ENCODE results near the gene PBOV1.

The PBOV1 gene

DNA sequence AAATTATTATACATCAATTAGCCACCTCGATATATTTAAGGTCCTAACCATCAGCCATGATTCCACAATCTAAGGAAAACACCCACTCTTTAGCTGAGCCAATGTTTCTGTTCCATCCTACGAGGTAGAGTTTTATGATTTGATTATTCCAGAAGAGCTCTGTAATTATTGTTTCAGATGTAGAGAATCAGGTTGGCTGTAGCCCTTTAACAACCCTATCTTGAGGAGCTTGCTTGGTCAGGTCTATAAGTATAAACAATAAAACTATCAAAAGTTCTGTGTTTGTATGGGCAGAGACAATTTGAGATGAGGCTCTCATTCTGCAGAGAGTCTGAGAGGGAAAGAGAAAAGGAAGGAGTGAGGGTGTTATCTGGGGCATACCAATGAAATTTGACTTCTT lies at the start of gene PBOV1:
Gene PBOV1, minus strand, starts transcription at position 43 of the 400 bp plus-strand sequence. CDS start 96 bp downstream, outside the sequence.
- no peak for DNase-seq

DNA sequence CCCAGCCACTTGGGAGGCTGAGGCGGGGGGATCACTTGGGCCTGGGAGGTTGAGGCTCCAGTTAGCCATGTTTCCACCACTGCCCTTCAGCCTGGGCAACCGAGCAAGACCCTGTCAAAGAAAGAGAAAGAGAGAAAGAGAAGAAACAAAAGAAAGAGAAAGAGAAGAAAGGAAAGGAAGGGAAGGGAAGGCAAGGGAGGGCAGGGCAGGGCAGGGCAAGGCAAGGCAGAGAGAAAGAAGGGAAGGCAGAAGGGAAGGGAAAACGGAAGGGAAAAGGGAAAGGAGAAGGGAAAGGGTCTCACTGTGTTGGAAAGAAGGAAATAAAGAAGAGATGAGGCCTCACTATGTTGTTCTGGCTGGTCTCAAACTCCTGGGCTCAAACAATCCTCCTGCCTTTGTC lies 47.8 kb upstream of the PBOV1 start:
- no peak for DNase-seq

DNA sequence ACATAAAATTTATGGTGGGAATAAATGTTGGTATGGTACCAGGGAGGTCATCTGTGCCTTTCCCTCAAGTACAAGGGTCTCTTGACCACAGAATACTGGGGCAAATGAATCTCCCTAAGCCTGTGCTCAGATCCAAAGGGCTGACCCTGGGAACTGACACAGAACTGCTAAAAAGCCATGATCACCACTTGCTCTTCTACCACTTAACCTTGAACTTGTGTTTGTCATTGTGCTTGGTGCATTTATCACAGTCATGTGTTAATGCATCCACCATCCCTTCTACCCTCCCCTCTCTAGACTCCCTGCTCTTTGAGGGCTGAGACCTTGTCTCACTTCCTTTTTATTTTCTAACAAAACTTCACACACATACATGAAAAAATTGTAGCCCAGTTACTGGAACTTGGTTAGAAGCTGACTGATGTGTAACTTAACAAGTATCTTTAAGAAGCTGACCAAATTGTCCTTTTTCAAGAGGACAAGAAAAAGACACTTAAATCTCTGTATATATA lies 46.1 kb upstream of the PBOV1 start:
- no peak for DNase-seq

DNA sequence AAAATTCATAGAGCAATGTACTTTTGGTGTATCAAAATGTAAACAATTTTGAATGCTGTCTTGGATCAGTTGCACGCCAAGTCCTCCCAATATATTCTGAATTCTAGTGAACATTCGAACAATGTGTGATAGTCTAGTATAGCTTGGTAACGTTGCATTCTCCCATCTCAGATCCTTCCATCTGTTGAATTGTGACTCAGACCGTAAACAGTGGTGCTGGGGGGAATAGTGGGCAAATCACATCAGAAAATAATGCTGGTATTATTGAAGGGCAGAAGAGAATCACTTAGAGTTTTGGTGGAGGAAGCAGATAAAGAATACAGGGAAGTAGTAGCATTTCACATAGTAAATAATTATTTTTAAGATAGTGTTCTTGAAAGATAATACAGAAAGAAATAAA lies 45.7 kb upstream of the PBOV1 start:
- DNase-seq, result no peak

DNA sequence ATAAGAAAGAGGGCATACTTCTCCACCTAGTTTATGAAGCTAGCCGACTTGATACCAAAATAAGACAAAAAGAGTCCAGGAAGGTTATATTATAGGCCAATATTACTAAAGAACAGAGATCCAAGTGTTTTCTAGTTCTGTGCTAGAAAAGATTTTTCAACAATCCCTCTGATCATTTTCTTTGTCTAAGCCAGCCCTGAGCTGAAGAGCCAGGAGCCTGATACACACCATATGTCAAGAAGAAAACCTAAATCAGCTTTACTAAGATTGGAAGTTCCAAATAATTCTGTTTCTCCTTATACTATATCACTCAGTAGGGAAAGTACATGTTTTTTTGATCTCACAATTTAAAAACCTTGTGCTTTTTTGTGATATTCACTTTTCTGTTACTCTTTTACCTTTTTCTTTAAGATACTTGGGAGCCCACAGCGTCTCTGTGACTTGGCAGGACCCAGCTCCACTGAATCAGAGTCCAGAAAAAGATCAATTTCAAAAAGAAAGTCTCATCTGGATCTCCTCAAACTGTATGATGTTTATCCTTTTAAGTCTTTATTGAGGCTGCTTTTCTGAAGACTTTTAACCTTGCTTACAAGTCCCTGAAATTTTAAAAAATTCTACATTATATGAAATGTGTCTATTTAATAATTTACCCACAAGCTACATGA lies 43.0 kb upstream of the PBOV1 start:
- DNase-seq, result no peak

DNA sequence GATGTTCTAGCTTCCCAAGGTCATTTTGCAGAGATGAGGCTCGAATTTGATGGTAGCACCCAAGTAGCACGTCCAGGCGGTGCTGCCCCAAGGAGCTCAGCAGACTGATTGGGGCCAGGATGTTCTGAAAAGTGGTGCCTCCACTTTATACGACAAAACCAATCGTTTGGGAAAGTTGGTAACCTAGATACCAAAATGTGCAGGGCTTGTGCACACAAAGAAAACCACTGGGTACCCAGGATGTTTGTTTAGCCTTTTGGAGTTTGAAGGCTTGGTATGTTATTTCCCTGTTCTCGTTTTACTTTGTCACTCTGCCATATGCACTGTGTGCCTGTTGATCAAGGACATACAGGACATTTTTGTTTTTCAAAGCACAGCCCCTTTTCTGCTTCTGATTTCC lies 40.7 kb upstream of the PBOV1 start:
- no peak for DNase-seq

DNA sequence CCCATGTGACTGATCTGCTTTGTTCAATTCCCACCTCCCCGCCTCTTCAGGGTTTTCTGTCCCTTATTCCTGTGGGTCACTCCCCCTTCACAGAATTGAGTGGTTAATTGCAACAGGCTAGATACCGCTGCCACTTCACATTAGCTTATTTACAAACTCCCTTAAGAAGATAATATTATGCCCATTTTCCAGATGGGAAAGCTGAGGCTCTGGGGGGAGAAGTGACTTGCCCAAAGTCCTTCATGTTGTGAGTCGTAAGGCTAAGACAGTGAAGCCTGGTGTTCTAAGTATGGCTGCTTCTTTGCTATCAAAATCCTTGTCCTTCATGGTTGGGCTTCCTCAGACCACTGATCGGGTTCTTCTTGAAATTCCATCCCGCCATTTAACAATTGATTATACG lies 39.9 kb upstream of the PBOV1 start:
- DNase-seq, result no peak

DNA sequence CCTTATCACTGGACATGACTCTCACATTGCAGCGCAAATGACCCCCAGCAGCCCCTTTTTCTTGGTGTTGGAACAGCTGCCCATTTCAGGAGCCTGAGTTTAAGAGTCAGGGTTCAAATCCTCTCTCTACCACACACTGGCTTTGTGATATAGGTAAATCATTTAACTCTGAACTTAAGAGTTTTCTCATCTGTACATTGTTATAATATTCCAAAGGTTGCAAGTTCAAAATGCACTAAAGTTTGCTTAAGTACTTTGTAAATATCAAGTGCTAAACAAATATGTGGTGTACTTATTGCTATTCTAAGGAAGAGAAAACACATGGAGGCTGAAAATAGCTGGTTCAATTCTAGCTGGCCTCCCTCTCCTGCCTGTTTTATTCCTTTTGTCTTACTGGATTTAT lies 39.3 kb upstream of the PBOV1 start:
- DNase-seq, result no peak

DNA sequence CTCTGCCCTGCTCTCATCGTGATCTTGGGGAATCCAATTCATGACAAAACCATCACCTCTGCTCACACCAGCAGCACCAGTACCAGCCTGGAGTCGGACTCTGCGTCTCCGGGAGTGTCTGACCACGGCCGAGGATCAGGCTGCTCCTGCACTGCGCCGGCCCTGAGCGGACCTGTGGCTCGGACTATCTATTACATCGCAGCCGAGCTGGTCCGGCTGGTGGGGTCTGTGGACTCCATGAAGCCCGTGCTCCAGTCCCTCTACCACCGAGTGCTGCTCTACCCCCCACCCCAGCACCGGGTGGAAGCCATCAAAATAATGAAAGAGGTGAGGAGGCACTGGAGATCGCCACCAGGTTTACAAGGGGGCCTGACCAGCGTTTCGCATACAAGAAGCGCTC lies 37.2 kb upstream of the PBOV1 start:
- no peak for DNase-seq

DNA sequence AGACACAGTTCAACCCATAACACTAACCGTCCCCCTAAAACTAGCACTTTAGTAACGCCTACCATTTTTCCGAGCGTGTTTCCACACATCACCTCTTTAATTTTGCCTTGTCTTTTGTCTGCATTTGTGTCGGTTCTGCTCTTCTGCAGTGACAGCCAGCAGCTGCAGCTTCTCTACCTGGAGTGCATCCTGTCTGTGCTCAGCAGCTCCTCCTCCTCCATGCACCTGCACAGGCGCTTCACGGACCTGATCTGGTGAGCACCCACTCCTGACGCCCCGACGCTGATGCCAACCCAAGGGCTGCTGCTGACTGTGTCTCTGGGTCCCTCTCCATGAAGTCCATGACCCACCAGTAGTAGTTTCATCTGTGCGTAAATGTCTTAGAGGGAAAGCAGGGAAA lies 35.4 kb upstream of the PBOV1 start:
- DNase-seq, result no peak

DNA sequence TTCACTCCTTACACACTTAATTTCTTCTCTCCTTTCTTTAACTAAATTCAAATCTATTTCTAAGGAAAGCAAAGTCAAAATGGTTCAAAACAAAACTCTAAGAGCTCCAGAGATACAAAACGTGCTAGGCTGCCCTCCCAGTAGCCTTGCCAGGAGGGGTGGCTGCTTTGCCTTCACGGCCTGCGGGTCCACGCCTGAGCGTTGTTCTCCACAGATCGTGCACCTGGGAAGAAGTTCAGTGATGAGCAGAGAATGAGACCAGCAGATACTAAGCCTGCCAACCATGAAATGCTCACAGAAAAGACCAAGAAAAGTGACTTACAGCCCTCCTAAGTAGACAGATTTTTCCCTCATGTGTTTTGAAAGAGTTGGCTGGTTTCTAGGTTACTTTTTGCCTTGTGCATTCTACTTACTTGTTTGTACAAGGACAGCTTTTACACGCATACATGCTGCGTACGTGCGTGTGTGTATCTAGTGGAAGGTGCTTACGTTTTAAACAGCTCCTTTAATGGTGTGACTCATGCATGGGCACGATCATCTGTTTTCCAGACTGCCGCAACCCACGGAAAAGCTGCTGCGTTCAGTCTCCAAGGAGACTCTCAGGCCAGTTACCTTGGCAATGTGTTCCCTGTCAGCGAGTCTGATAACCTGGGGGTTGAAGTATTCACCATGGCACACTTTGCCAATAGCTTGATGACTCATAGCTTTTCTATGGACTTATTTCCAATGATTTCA lies 32.4 kb upstream of the PBOV1 start:
- DNase-seq, result no peak

DNA sequence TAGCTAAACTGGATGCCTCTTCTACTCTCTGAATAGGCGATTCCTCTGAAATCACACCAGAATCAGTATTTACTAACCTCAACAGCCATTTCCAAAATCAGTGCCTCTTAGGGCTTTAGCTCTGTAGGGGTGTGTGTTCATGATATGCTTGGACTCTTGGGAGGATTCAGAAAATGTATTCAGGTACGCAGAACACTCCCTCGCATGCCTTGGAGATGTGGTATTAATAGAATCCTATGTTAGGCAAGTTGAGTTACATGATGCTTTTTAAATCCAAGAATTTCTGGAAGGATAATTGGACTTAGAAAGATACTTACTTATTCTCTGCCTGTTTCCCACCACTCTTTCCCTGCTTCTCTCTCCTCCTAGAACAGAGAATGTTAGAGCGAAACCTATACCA lies 31.8 kb upstream of the PBOV1 start:
- no peak for DNase-seq

DNA sequence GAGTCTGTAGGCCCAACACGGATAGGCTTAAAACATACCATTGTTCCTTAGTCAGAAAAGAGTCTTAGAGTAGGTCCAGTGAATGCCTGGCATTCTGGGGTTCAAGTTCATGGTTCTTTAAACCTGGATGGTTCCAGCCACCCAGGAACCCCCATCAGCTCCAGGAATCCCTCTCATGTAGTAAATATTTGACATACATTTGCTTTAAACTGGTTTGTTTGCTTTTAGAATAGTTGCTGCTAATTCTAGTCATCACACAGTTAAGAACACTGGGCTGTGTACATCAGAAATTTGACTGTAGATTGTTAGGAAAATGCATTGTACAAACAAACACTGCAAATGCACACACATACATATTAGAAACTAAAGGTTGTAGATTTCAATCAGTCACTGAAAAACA lies 30.6 kb upstream of the PBOV1 start:
- no peak for DNase-seq

DNA sequence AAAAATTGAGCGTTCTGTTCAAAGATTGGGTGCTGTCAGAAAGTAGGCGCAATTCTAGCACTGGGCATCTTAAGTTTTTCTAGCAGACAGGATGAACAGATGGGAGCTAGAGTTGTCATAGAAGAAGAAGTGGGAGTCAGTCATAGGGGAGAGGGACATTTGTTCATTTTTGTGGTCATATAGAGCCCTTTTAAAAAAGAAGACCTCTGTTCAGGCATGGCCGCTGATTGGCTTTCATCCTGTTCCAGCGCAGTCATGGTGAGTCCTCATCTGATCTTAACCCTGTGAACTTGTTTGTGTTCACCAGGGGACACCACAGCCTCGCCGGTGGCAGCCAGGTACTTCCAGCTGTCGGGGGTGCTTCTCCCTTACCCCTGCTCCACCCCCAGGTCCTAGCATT lies 29.7 kb upstream of the PBOV1 start:
- no peak for DNase-seq

DNA sequence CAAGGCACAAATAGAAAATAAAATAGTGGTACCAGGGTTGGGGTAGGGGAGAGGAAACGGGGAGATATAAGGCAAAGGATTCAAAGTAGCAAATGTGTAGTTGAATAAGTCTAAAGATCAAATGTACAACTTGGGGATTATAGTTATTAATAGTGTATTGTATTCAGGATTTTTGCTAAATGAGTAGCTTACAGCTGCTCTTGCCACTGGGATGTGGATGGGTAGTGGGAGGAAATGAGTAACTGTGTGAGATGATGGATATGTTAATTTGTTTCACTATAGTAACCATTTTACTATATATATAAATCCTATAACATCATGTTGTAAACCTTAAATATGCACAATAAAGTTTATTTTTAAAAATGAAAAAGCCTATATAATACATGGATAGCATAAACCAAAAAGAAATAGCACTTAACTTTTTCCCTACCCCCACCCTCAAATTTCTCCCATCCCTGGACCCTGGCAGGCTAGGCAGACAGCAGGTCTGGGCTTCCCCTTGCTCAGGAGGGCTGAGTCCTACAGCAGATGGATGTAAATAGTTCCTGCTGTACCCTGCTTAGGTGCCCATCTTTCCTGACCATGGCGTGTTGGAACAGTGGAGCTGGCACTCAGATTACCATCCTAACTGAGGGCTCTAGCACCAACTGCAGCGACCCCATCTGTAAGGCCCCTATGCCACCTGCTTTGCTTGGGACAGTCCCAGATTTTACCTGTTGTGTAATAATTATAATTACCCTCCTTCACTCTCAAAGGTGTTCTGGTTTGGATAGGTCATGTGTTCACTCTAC lies 28.6 kb upstream of the PBOV1 start:
- no peak for DNase-seq

DNA sequence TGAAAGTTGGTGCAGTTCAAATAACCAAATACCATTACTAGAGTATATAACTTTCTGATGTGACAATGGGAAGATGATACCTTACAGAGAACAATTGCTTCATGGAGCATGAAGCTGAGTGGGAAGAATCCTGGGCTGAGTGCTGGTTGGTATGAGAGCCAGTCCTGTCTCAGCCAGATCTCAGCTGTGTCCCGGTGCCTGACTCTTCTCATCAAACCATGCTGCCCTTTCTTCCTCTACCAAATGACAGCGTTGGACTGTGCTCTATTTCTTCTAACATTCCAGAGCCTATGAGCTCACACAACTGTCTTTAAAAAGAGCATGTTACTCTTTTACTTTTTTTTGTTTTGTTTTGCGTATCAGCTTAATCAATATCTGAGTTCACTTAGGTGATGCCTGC lies 27.5 kb upstream of the PBOV1 start:
- DNase-seq, result no peak

DNA sequence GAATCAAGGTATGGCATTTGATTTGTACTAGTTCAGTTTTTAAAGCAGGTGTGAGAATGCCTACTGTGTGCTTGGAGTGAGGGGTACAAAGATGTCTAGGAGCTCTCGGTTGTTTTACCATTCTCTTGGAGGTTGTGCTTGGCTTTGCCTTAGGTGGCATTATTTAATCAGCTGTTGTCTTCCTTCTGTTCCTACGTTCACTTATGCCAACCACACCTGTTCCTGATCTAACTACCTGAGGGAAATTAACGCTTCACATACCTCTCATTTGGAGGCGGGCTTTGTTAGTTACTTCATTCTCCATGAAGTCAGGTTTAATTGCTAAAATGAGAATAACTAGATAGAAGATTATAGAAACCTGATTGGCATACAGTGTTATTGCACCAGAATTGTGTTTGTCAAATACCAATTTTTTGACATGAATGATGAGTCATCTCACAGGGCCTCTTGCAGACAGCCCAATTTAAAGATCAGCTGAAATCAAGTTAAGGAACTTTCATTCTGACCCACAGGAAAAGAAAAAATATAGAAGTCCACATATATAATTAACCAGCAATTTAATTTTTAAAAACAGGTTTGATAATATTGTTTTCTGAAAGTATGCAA lies 24.8 kb upstream of the PBOV1 start:
- no peak for DNase-seq

DNA sequence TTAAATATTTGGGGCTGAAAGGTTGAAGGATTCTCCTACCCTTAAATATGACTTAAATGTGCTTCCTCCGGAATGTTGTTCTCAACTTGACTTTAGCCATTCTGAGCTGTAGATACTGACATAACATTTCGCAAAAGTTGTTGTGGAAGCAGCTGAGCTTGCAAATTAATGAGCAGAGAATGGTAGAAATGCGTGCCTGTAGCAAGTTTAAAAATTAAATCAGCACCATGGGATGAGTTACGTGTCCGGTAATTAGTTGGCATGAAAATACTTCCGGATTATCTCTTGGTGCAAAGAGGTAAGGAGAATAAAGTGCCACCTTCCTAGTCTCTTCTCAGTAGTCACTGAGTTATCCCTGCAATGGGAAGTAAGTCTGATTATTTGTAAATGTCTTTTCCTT lies 23.6 kb upstream of the PBOV1 start:
- no peak for DNase-seq

DNA sequence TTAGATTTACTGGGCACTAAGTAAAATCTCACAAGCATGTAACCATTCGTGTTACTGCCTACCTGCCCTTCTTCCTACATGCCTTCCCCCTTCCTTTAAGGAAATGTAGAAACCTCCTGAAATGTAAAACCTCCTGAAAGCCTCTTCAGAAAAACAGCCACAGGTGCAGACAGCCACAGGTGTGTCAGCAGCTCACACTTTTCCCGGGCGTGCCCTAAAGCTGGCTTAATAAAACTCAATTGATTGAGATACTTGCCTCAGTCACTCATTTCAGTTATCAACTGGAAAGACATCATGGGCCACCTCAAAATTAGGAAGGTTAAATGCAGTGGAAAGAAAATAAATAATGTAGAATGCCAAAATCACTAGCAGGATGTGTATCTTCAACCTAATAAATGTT lies 23.1 kb upstream of the PBOV1 start:
- no peak for DNase-seq

DNA sequence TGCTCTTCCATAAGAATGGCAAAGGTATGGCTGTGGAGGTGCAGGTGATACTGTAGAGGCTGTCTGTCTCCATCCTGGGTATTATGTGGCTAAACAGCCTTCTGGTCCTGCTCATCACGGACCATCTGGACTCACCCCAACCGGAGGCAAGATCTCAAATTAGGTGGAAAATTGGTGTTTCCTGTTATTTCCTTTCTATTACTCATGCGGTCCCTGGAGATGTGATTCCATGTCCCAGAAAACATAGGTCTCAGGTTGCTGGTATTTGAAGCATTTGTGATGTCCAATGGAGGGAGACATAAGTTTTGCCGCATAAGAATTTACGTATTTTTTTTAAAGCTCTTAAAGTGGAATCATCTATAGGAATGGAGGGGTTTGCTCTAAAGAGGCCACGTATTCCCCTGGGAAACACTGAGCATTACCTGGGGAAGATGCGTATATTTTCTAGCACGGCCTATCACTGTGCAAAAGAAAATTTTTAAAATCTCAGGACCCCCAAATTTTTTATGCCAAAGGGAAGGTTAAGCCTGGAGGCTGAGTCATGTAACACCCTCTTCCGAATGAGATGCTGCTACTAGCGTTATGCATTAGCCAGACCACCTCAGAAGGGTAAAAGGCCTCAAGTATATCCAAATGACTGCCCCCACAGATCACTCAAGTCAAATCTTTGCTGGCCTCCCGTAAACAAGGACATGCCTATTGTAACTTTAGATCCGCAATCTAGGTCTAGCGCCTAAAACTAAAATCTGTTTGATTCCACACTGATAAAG lies 22.4 kb upstream of the PBOV1 start:
- no peak for DNase-seq

DNA sequence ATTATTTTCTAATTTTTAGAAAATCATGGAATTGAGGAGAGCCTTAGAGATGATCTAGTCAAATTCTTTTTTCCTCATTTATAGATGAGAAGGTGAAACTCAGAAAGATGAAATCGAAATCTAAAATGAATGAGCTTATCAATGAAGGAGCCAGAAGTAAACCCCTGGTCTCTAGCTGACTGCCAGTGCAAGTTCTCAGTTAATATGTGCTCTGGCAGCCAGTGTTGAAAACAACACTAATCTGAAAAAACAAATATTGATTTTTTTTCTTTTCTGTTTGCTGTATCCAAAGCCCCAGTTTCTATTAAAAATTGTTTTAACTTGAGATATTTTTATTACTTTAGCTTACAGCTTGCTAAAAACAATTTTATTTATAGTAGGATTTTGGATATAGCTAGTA lies 21.5 kb upstream of the PBOV1 start:
- DNase-seq, result no peak

DNA sequence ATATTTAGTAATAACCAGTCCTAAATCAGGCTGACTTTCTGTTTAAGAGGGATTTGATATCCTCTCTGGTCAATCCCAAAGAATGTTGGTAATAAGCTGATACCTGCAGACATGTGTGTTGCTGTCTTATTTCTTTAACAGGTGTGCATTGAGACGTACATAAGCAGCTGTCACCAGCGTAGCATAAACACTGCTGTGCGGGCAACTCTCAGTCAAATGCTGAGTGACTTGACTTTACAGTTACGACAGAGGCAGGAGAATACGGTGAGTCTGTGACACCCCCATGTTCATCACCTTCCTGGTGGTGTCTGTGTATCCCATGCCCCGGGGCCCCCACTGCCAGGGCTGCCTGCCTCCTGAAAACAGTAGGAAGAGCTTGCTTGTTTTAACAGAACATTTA lies 20.1 kb upstream of the PBOV1 start:
- DNase-seq, result no peak

DNA sequence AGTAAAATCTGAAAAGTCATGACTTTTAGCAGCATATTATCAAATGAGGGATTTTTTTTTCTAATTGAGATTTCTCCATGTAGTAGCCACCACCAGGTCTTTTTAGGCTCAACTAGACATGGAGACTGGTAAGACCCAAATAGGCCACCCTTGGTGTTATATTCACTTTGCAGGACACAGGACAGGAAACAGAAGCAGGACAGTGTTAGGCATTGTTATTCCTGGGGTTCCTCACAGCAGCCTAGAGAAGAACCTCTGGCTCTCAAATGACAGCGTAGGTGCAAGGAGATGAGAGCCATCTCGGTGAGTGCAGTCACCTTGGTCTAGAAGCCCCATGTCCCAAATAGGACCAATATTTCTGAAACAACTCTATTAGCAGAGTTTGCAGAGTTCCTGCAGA lies 19.2 kb upstream of the PBOV1 start:
- DNase-seq, result no peak

Data from NCI-H1092 (cell line).